Activated T-helper 9 cell treated with anti-CD3 and anti-CD28 coated beads, Interleukin-2, amount 50 U/mL, for 16 hours (primary cell): ENCODE results near the gene UBE3C.

Experiments
- DNase-seq: peaks from one replicate; pipeline ENCODE4 v3.0.0-alpha.2; 2020; ENCODE audit warnings: low read depth

The UBE3C gene

DNA sequence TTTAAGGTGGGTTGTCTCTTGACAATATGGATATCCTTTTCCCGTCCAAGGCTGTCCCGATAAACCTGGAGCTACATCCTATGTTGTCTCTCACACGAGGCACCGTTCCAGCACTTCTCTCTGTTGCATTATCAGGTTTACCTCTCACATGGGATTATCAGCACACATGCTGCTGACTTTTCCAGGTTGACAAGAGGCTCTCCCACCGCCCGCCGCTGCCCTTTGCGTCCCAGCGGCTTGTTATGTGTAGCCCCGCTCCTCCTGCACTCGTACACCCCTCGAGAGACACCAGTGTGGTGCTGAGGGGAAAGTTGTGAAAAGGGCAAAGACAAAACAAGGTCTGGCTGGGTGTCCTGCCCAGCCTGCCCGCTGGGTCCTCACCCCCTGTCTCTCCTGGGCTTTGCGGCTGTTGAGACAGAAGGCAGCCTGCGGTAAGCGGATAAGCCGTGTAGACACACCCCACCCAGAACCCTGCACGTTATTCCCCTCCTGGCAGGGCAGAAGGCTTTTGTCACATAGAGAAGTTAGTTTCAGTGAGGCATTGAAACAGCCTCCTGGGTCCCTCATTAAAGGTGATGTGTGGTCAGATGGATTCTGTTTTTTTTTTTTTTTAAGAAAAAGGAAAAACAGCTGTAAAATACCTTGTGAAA is 38.7 kb downstream of the UBE3C start:
- DNase-seq: no peak

DNA sequence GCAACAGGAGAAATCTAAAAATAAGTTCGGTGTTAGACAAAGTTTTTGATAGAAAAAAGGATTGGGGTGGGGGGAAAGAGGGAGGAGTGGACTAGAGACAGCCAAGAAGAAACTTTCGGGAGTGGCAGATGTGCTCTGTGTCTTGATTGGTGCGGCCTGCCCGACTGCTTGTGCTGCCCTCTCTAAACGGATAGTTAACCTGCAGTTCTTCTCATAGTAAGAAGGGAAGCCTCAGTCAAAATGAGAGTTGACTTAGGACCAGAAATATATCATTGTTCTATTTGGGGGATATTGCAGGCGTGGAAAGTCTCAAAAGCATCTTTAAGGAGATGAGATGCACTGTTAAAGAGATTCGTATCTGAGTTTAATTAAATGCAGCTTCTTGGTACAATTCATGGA is 39.3 kb downstream of the UBE3C start:
- DNase-seq: no peak

DNA sequence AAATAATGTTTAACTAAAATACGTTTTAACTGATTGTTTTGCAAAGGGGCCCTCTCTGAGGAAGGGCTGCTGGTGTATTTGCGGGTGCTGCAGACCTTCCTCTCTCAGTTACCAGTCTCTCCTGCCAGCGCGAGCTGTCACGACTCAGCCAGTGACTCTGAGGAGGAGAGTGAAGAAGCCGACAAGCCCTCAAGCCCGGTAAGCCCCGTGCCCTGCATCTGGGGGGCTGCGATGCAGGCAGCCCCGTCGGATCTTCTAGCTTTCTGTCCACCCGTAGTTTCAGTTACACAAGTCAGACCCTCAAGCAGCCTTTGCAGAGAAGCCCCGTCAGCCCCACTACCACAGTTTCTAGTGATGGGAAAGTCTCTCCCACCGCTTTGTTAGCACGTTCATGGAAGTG is 45.1 kb downstream of the UBE3C start:
- DNase-seq: no peak

DNA sequence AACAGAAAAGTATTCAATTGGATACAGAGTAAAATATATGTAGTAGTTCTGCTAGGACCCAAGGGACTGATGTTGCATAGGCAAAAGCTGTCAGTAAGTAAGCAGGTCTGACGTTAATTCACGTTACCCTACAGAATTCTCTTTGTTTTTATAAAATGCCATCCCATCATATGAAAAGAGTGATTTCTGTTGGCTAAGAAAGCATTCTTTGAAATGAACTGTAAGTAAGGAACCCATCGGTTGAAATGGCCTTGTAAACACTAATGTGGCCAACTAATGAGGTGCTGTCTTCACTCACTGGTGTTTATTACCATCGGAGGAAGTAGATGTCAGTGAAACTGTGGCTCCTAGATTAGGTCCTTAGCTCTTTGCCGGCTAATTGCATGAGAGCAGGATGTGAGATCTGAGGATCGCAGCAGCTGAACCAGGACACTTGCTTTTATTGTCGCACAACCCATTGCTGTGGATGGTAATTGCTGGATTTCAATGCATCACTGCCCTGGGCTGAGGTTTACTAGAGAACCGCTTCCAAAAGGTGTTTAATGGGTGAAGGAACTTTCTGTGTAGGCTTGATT is 49.5 kb downstream of the UBE3C start:
- no peak for DNase-seq

DNA sequence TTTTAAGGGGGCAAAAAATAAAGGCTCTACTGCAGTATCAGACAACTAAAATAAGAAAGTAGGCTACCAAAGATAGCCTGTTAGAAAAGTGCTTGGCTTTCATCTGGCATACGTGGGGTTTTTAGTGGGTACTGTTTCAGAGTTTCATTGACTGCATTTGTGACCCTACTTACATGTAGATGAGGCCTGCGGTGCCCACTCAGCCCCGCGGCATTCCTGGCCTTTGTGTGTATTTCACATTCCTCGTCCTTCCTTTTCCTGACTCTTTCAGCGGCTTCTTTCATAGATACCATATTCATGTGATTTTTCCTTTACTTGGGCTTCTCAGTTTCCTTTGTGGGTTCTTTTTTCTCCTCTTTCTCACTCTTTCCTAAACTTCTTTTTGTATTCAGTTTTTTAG is 50.7 kb downstream of the UBE3C start:
- DNase-seq: no peak

DNA sequence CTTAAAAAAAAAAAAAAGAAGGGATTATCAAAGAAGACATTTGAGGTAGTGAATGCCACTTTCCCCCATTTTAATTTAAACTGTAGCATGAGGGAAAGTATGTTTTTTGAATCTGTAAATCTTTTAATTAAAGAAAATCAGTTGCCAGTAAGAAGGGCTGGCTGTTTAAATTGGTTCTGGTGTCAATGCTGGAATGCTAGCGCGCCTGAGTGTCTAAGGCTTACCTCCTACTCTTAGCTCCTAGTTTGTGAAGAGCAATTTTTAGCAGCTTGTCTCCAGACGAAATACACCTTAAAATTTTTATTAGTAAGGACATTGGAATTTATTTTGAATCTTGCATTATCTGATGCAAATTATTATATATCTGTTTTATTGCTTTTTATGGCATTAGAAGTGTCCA is 54.1 kb downstream of the UBE3C start:
- no peak for DNase-seq

DNA sequence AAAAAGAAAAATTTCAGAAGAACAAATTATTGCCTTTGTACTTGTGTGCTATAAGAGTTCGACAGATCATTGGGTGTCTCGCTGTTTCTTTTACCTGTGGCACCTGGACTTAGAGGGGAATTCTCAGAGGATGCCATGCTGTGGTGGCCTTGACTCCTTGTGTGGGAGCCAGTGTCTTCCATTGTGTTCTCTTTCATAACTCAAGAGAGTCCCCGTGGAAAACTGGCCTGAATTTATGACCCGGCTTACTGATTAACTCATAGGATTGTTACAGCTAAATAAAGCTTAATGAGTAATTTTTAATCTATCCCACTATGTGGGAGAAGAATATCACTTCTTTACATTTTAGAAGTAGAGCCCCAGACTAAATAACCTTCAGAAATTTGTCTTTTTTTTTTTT is 54.5 kb downstream of the UBE3C start:
- DNase-seq: no peak

DNA sequence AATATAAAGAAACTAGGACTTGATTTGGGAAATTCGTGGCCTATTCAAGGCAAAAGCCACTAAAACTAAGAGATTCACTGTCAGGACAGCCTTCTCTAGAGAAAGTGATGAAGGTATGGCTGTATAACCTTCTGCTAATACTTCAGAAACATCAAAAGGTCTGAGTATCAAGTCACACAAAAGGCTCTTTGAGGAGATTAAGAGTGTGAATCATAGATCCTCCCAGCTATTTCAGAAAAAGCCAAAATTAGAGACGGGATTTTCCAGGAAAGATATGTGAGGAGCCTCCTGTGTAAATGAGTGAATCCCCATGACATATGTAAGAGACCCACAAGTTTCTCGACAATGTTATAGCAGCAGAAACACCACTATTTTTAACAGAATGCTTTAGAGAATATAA is 56.2 kb downstream of the UBE3C start:
- no peak for DNase-seq

DNA sequence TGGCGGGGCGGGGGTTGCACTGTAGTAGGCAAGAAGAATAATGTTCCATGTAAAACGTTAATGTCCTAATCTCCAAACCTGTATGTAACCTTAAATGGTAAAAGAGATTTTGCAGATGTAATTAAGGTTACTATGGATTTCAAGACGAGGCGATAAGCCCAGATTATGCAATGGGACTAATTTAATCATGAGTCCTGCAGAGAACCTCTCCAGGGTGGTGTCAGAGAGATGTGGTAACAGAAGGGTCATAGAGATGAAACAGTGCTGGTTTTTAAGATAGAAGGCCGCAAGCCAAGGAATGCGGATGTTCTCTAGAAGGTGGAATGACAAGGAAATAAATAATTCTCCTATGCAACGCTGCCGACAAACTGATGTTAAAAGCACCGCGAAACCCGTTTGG is 57.1 kb downstream of the UBE3C start:
- DNase-seq: no peak

DNA sequence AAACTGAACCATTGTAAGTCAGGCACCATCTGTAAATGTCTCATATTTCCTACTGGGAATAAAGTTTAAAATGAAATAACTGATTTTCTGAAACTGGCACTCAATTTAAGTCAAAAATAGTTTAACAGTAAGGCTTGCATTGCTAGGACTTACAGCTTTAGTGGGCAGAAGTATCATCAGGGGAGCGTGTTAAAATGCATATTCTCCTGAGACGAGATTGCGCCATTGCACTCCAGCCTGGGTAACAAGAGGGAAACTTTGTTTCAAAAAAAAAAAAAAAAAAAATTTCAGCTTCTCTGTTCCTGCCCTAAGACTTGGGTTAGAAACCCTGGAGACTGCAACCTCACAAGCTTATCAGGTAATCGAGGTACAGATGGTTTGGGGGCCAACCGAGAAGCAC is 65.4 kb downstream of the UBE3C start:
- no peak for DNase-seq

DNA sequence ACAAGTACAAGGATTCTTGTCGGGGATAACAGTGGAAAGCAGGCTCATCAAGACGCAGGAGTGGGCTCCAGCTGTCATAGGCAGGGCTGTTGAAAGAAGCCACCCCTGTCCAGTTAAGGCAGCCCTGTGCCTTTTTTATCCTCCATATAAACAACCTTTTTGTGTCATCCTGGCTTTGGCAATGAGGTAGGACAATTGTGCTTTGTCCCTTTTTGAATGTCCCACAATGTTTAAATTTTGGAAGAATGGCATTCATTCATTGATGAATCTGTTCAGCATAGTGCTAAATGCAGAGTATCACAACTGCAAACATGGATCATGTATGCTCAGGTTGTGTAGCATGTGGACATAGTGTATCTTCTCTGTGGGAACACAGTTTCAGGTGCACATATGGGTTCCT is 66.7 kb downstream of the UBE3C start:
- DNase-seq: no peak

DNA sequence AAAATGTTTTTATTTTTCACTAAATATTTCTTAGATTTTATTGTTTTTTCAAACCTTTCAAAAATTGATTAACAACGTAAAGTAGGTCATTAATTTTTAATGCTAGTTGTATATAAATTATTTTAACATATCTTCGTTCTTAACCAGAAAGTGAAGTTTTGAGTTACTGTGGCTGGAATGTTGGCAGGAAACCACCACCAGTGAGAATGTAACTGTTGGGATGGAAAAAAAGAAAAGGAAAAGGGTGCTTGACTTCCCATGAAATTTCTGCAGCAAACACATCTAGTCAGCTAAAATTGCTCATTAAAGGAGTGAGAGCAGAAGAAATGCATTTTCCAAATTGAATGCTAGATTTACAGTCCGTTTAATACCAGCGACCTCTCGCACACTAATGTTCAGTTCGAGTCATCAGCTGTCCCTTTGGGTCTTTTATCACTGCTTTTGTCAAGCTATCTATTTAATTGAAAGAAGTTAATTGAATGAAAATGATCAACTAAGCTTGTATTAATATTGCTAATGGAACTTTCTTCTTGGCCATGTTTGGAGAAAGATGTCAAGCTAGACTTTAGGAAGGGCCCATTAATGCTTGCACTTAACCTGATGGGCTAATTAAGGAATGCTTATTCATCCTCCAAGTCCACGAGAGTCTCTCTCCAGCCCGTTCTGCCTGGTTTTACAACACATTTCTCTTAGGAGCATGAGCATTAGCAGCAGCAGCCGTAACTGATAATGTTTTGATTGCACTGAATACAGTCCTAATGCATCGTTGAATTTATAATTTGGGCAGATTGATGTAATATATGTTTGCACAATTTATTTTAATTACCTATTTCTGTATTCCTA is 70.1 kb downstream of the UBE3C start:
- DNase-seq: no peak

DNA sequence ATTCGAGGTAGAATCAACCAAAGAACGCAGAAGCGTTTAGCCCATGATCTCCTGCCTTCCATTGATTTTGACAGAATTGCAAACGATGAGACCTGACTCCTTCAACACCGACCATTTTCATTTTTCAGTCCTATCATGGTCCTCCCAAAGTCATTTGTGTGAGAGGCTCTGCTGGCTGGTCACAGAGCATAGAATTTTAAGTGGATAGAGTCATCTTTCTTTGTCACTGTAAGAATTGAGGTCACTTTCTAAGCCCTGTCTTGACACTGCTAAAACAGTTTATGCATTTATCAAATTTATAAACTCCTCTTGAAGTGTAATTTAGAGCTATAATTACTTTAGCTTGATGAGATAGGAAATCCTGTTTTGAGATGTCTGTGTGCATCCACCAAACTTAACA is 72.0 kb downstream of the UBE3C start:
- DNase-seq: no peak

DNA sequence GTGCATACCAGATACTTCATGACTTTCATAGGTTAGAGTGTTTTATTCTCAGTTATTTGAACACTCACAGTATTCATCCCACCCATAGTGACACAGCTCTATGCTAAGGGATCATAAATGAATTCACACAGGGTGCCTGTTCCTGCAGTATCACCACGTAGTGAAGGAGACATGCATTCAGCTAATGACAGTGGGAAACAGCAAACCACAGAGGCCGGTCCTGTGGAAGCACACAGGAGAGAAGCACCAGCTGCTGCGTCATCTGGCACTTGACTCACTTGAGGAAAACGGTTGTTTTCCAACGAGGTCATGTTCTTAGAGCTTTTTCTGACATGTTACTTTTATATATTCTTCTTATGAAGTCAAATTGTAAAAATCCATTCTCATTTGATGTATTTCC is 73.0 kb downstream of the UBE3C start:
- no peak for DNase-seq

DNA sequence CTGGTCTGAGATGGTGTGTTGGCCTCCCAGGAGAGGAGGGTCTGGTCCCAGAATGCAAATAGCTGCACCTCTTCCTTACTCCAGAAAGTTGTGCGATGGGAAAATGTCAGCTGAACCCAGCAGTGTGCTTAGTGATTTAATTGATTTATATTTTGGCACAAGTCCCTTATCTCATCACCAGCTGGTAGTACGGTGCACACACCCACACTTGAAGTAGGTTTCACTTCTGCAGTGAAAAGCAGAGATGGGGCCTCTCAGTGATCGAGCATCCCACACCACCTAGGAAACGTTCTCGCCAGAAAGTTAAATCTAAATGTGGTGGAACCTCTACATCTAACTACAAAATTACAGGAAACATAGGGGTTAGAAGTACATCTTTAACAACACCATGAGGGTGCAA is 80.4 kb downstream of the UBE3C start:
- no peak for DNase-seq

DNA sequence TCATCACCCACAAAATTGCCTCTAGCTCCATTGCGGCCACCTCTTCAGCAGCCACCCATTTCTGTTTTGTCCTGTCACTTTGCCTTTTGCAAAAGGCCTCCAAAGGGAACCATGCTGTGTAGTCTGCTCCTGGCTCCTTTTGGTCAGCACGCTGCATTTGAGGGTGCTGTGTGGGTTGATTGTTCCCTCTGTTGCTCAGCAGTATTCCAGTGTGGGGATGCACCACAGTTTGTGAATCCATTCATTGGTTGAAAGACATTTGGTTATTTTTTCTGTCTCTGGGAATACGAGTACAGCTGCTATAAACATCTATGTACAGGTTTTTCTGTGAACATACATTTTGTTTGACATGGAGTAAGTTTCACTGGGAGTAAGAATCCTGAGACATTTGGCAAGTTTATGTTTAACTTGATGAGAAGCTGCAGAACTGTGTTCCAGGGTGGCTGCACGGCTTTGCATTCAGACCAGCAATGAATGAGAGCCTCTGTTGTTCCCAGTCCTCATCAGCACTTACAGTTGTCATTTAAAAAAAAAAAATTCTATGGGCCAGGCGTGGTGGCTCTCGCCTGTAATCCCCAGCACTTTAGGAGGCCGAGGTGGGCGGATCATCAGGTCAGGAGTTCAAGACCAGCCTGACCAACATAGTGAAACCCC is 82.3 kb downstream of the UBE3C start:
- no peak for DNase-seq

DNA sequence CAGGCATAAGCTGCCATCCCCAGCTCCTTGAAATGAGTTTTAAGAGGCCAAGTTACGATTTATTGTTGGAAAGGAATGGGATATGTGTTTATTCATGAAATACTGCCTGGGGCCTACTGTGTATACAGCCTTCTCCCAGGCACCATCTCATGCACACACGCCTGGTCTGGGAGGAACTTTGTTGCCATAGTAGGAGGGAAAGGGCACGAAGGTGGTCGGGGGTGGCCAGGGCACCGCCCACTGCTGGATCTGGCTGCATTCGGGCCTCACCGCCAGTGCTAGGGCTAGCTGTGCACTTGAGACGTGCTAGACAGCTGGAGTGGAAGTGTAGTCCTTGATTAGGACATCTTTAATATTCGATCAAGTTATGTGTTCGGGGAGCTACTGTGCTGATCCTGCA is 84.0 kb downstream of the UBE3C start:
- no peak for DNase-seq

DNA sequence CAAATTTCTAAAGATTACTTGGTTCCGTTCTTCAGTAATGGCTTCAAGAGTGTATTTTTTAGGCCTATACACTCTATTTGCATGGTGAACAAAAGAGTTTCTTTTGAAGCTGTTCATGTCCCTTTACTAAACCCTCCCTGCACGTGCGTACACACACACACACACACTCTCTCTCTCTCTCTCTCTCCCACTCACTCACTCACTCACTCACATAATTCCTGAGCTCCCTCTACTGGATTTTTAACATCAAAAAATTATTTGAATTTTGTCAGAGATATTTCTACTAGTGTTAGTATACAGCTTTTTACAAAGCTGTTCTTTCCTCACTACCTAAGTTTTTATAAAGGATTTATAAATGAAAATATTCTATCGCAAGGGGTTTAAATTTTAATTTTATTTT is 85.9 kb downstream of the UBE3C start:
- no peak for DNase-seq

DNA sequence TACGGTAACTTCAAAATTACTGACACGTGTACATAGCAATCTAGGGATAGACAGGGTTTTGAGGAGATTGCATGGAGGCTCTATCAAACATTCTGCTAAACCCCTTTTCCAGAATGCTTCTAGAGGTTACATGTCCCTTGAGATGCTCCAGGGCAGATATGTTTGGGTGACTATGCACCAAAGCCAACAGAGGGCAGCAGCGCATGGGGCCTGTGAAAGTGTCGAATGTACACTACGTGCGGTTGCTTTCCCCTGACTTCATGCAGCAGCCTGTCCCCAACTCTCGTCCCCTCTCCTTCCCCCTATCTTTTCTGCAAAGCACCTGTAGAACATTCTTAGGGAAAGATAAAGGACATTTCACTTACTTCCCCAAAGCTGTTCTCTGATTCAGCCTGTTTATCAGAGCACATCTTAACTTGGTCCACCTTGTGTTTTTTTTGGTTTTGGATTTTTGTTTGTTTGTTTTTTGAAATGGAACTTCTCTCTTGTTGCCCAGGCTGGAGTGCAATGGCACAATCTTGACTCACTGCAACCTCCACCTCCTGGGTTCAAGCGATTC is 90.2 kb downstream of the UBE3C start:
- DNase-seq: no peak

DNA sequence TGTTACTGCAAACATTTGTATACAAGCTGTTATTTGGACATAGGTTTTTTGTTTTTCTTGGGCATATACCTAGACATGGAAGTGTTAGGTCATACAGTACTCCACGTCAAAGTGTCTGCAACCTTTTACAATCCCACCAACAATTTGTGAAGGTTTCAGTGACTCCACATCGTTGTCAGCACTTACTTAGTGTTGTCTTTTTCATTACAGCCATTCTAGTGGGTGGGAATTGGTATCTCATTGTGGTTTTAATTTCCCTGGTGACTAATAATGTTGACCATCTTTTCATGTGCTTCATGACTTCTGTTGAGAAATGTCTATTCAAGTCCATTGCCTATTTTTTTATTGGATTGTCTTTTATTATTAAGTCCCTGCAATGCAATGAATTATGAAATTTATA is 95.0 kb downstream of the UBE3C start:
- no peak for DNase-seq

DNA sequence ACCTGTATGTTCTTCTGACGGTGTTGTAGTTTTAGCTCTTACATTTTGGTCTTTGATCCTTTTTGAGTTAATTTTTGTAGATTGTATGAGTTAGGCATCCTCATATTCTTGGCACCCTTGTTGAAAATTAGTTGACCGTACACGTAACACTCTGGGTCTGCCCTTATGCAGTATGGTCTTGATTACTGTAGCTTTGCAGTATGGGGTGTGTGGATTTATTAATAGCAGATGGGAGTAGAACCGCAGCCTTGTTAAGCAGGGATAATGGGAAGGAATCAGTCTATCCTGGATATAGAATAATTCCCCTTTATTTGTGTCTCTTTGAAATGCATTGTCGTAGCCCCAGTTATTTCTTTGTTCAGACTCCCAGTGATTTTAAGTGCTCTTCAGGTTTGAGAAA is 95.5 kb downstream of the UBE3C start:
- DNase-seq: no peak
